Left lung (tissue), 10 donors: ENCODE results near the gene ABCG1. TPM values are rescaled to one million over a fixed set of nuclear protein-coding genes. Genes with fewer than 3 reads are reported as not detected.
A peak's percentile ranks its signal among the peaks of the same experiment; 100 is the strongest.

Source experiments
- ATAC-seq: fragments of 200-7000 bp; cut with Tn5 transposase; one replicate; pipeline ENCODE4 v1.9.1; 2020; ENCODE audit warnings: moderate library complexity
- DNase-seq, 4 donors: peaks; one replicate each; pipeline ENCODE4 v3.0.0-alpha.2; 2013 to 2020
- H3K27ac ChIP-seq, 2 donors: fragments of 200-600 bp; sonication (generic) in 1 of 2; one replicate each; pipeline versions ENCODE4 v1.5.0 to v1.8.0; 2020 to 2021
- H3K27me3 ChIP-seq, 2 donors: fragments of 200-600 bp; sonication (generic) in 1 of 2; one replicate each; pipeline versions ENCODE4 v1.5.0 to v1.8.0; 2020 to 2021
- H3K36me3 ChIP-seq, 2 donors: fragments of 200-600 bp; sonication (generic) in 1 of 2; one replicate each; pipeline versions ENCODE4 v1.5.0 to v1.8.0; 2020 to 2021
- H3K4me1 ChIP-seq, 2 donors: fragments of 200-600 bp; one replicate each; pipeline ENCODE4 v1.8.0; 2021
- H3K4me3 ChIP-seq, 2 donors: fragments of 200-600 bp; sonication (generic) in 1 of 2; one replicate each; pipeline versions ENCODE4 v1.5.0 to v1.8.0; 2020 to 2021; ENCODE audit warnings: mild to moderate bottlenecking in 1 of 2
- H3K9me3 ChIP-seq, 2 donors: fragments of 200-600 bp; sonication (generic) in 1 of 2; one replicate each; pipeline versions ENCODE4 v1.5.0 to v1.8.0; 2020 to 2021
- intact Hi-C, 2 donors: fragments of 100-400 bp; cut with DNase I; formaldehyde crosslinking; loops; one replicate each; pipeline versions ENCODE4 v1.11.2 to v1.14.2; 2022
- polyA plus RNA-seq, 6 donors: library from polyadenylated mRNA; unstranded; fragments of 120-200 nt; gene quantifications; one replicate each; pipeline ENCODE4 v1.2.1, GENCODE V29; 2013; ENCODE audit not compliant: insufficient read length in 6 of 6
- total RNA-seq, 2 donors: library from RNA; stranded (reverse); fragmentation: NEBNext Ultra II Directional; extraction: Animal tissue kit (Norgen Biotek cat#: 25700); gene quantifications; one replicate each; pipeline ENCODE4 v1.2.1, GENCODE V29; 2021
- TF ChIP-seq, protein P1 (sequence below), 2 donors: fragments of 200-600 bp; sonication (generic) in 1 of 2; IDR thresholded peaks; one replicate each; pipeline versions ENCODE4 v1.5.0 to v1.8.0; 2021; ENCODE audit warnings: antibody characterized with exemption in 2 of 2
- donor health status: DM: no; HTN: yes; CAD: no.
- donor health status: DM: no; HTN: no; CAD: no.

The ABCG1 gene
- total and polyA plus RNA-seq, 8 donors: 6.8 to 53.8 (median 10.5) TPM

DNA sequence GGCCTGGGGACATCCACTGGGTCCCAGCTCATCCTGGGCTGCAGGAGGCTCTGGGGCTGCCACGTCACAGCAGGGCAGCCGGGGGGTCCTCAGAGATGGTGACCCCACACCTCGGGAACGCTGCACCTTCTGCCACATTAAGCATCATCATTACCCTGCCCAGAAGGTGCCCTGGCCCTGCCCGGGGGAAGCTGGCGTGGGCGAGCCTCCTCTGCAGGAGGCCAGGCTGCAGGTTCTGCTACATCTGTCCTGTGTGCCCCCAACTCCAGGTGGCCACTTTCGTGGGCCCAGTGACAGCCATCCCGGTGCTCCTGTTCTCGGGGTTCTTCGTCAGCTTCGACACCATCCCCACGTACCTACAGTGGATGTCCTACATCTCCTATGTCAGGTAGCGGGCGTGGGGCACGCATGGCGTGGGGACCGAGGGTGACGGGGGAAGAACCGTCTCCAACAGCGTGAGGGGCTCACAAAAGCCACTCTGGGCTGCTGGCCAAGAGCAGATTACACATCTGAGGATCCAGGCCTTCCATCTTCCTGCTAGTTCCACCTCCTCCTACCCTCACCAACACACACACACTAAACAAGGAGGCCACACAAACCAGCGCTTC, 75.4 kb downstream of the ABCG1 start:
- ATAC-seq (no peak), DNase-seq (peak in 1 of 4 donors; percentile 58)
- peaks cover 0 to 8% of the 10 kb centered on the region in 2 donors for H3K4me1 ChIP-seq
- intact Hi-C loops: no loop called here
- H3K36me3 ChIP-seq: peaks cover 0 to 59% of the 10 kb centered on the region in 2 donors
- no peak overlapping the region for H3K4me3 ChIP-seq
- H3K9me3 ChIP-seq: no peaks in the 10 kb centered on the region
- H3K27me3 ChIP-seq: no peaks in the 10 kb centered on the region
- TF ChIP-seq, protein P1, sequence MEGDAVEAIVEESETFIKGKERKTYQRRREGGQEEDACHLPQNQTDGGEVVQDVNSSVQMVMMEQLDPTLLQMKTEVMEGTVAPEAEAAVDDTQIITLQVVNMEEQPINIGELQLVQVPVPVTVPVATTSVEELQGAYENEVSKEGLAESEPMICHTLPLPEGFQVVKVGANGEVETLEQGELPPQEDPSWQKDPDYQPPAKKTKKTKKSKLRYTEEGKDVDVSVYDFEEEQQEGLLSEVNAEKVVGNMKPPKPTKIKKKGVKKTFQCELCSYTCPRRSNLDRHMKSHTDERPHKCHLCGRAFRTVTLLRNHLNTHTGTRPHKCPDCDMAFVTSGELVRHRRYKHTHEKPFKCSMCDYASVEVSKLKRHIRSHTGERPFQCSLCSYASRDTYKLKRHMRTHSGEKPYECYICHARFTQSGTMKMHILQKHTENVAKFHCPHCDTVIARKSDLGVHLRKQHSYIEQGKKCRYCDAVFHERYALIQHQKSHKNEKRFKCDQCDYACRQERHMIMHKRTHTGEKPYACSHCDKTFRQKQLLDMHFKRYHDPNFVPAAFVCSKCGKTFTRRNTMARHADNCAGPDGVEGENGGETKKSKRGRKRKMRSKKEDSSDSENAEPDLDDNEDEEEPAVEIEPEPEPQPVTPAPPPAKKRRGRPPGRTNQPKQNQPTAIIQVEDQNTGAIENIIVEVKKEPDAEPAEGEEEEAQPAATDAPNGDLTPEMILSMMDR (IDR thresholded peaks at IDR 0.05): no peak
- no peak overlapping the region for H3K27ac ChIP-seq

DNA sequence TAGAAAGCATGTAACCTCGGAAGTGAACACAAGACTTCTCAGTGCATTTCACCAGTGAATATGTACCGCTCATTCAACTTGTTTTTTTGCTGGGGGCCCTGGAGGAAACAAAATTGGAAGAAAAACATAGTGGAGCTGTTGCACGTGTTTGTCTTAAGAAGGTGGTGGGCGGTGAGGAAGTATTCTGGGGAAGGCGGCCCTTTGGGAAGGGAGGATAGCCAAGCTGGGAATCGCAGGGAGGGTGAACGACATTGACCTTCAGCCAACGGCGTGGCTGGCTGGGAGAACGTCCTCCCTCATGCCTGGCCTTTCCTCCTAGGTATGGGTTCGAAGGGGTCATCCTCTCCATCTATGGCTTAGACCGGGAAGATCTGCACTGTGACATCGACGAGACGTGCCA, 76.9 kb downstream of the ABCG1 start:
- ATAC-seq: no peak
- H3K4me3 ChIP-seq: no peak overlapping the region
- peaks cover 0 to 8% of the 10 kb centered on the region in 2 donors for H3K4me1 ChIP-seq
- H3K36me3 ChIP-seq: peaks cover 0 to 54% of the 10 kb centered on the region in 2 donors
- peak in 1 of 4 donors; percentile 40 for DNase-seq
- TF ChIP-seq, protein P1 (IDR thresholded peaks at IDR 0.05): no peak
- intact Hi-C loops: no loop called here
- H3K27ac ChIP-seq: no peak overlapping the region
- no peaks in the 10 kb centered on the region for H3K27me3 ChIP-seq
- no peaks in the 10 kb centered on the region for H3K9me3 ChIP-seq

GRCh38 chr21:42296501-42296900, 77.6 kb downstream of the ABCG1 start:
- Histone ChIP-seq H3K9me3 (no peaks in the 10 kb centered on the region), H3K4me3 (no peak overlapping the region), H3K36me3 (peaks cover 0 to 47% of the 10 kb centered on the region in 2 donors), H3K27ac (no peak overlapping the region), H3K4me1 (peaks cover 0 to 10% of the 10 kb centered on the region in 2 donors), H3K27me3 (no peaks in the 10 kb centered on the region)
- no peak for ATAC-seq
- intact Hi-C loops: no loop called here
- DNase-seq: peak in 1 of 4 donors; percentile 37
- TF ChIP-seq, protein P1 (IDR thresholded peaks at IDR 0.05): no peak

DNA sequence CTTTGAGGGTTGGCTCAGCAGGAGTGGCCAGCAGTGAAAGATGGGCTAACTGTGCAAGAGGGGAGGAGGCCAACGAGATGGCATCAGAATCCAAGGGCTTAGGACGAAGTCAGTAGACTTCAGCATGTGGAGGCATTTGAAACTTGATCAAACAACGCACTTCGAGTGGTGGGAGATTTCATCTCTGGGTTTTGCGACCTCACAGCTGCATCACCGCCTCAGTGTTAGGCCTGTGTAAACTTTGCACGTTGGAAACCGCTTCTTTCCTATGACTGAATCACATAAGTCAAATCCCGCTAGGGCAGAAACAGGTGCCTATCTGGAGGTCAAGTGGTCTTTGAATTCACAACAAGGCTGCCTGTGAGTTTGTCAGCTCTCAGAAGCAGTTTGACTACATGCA, 78.4 kb downstream of the ABCG1 start:
- intact Hi-C loops: no loop called here
- Histone ChIP-seq H3K36me3 (peaks cover 0 to 38% of the 10 kb centered on the region in 2 donors), H3K4me3 (no peak overlapping the region), H3K27ac (no peak overlapping the region), H3K4me1 (peaks cover 0 to 15% of the 10 kb centered on the region in 2 donors), H3K9me3 (no peaks in the 10 kb centered on the region), H3K27me3 (no peaks in the 10 kb centered on the region)
- DNase-seq (no peak), ATAC-seq (no peak)
- TF ChIP-seq, protein P1 (IDR thresholded peaks at IDR 0.05): no peak

- Histone ChIP-seq H3K36me3 (peaks cover 0 to 38% of the 10 kb centered on the region in 2 donors), H3K4me3 (no peak overlapping the region), H3K4me1 (peaks cover 0 to 15% of the 10 kb centered on the region in 2 donors), H3K27me3 (no peaks in the 10 kb centered on the region), H3K9me3 (no peaks in the 10 kb centered on the region), H3K27ac (no peak overlapping the region)
- TF ChIP-seq, protein P1 (IDR thresholded peaks at IDR 0.05): no peak
- ATAC-seq: no peak
- no peak for DNase-seq
- intact Hi-C loops: no loop called here
Observed at GRCh38 chr21:42298237-42298636, 79.3 kb downstream of the ABCG1 start.
